HG02938 (cell line): ENCODE data around the gene LHX5.

Experiments used
- ATAC-seq: cut with Tn5 transposase; IDR thresholded peaks from one replicate; pipeline ENCODE4 v1.9.1; 2021; ENCODE audit warnings: mild to moderate bottlenecking, moderate library complexity; ENCODE audit not compliant: unreplicated experiment

Gene LHX5

DNA sequence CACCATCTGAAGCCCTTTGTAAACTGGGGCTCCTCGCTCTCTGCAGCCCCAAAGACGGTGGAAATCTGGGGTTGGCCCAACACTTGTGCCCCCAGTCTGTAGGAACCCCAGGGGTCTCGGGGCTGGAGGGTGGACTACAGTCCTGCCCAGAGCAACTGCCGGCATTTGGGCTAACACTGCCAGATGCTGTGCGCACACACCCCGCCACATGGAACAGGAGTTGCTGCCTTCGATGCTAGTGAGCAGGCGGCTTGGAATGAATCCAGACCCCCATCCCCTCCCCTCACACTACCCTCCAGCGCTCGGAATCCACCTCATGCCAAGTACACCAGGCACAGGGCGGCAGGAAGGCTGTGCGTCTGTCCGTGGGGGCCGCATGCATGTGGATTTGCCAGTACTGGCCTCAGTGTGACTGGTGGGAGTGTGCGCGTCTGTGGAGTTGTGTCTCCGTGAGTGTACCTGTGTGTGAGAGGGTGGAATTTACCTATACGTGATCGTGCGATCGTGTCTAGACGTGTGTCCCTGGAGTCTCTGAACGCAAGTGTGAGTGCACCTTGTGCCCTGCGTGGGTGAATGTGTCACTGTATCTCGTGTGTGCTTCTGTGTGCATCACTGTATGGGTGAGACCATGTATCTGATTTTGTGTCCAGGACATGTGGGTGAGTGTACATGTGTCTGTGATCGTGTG is 5.1 kb downstream of the LHX5 start:
- ATAC-seq = no peak

DNA sequence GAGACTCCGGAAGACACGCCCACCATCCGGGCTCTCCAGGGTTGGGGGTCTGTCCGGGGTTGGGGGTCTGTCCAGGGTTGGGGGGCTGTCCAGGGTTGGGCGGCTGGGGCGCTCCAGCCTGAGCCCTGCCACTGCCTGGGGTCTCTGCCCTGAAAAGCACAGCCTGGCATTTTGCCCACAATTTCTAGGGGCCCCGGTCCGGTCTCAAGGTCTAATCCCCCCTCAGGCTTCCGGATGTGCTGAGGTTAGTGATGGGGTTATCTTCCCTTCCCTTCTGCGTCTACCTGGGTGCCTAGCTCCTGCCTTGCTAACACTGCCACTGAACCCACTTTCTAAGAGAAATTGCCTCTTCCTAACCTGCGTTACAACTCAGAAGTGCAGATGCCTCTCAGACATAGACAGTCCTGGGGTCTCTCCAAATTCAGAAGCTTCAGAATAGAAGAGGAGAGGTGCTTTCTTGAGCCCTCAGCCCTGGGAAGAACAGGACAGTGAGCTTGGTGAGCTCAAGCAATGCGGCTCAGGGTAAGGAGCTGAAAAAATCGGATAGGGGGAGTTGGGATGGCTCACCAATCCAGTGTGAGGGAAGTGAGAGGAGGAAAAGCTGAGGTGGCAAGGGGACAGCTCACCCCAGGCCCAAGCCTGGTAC is 5.7 kb downstream of the LHX5 start:
- ATAC-seq = no peak

- ATAC-seq = no peak
Measured at GRCh38 chr12:113464852-113465719, 6.6 kb downstream of the LHX5 start.

GRCh38 chr12:113464452-113464775 is 7.3 kb downstream of the LHX5 start:
- no peak for ATAC-seq

DNA sequence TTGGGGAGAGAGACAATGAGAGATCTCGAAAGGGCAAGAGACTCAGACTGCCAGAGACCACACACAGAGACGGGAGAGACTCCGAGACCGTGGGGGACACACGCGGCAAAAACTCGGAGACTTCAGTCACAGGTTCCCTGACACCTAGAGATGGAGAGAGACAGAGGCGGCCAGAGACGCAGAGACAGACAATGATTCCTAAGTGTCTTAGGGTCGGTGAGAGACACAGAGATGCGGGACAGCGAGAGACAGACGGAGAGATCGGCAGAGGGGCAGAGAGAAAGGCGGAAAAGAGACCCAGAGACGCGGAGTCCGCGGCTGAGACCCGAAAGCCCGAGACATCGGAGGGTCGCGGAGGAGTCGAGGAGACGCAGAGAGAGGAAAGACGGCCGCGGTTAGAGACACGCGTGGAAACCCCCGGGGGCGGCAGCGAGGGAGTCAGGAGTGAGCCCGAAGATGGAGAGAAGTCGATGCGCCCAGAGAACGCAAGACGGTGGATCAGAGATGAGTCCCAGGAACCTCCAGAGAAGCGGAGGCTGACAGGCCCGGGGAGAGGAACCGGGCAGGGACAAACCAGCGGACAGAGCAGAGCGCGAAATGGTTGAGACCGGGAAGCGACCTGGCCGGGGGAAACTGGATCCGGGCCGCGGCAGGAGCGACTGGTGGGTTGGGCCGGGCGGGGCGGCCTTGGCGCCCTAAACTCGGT is 7.8 kb downstream of the LHX5 start:
- no peak for ATAC-seq

GRCh38 chr12:113462998-113463745 is 8.5 kb downstream of the LHX5 start:
- ATAC-seq = no peak

DNA sequence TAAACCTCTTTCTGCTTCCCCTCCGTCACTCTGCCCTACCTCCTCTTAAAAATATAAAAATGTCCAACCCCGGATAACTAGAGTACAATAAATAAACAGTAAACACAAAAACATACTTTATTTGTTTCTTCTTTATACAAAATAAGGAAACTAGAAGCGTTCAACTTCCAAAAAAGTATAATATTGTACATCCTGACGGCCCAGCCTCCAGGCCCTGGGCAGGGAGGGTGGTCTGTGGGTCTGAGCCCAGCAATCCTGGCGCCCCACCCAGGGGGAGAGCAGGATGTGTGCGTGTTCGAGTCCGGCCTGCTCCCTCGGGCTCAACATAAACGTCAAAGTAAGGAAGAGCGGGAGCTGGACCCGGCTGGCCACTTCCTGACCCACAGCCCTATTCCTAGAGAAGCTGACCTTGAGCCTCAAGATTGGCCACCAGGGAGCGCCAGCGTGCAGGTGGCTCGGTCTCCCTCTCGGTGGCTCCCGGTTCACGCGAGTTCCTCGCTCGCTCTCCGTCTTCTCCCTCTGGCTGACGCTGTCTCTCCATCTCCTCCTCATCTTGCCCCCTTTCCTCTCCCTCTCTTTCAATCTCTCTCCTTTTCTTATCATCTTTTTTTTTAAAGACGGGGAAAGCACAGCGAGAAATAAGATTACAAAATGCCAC is 9.4 kb downstream of the LHX5 start:
- ATAC-seq = no peak

DNA sequence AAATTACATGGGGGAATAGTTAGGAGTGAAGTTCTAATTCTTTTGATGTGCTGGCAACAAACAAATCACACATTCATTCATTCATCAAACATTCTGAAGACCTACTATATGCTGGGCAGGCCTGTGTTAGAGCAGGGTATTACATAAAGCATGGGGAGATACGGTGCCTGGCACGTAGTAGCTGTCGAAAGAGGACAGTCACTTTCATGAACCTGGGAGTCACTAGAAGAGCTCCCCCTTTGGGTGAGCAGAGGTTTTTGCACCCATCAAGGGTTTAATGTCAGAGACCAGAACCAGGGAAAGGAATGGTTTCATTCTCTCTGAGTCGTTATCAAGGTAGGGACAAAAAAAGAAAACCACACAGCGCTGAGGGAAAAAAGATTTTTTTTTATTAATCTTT is 10.0 kb downstream of the LHX5 start:
- ATAC-seq = no peak

GRCh38 chr12:113459981-113460380 is 11.7 kb downstream of the LHX5 start:
- no peak for ATAC-seq

DNA sequence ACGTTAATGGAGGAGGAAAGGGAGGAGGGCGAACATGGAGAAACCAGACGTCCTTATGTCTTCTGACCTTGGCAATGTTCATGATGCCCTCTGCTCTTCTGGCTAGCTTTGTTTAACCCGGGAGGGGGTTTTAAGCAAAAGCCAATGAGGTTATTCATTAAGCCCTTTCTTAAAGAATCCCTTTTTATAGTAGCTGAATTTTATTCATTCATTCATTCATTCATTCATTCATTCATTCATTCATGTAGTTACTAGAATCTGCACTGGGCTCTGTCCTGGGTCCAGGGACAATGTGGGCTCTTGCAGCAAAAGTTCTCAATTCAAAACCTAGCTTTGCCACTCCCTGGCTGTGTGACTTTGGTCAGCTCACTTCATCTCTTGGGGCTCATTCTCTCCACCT is 14.0 kb downstream of the LHX5 start:
- no peak for ATAC-seq

DNA sequence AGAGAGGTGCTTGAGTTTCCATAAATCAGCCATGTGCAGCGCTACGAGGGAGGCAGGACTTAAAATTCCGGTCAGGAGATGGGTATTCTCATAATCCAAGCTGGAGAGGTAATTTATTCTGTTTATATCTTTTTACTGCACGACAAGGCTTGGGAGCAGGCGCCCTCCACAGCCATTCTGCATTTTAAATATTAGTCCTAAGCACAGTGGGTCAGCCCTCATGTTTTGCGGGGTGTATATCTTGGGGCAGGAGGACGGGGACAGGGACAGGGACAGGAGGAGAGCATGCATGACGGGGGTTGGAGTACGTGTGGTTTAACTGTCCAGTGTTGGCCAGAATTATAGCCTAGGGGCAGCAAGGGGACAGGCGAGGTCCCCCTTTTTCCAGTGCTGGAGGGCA is 14.5 kb downstream of the LHX5 start:
- no peak for ATAC-seq

DNA sequence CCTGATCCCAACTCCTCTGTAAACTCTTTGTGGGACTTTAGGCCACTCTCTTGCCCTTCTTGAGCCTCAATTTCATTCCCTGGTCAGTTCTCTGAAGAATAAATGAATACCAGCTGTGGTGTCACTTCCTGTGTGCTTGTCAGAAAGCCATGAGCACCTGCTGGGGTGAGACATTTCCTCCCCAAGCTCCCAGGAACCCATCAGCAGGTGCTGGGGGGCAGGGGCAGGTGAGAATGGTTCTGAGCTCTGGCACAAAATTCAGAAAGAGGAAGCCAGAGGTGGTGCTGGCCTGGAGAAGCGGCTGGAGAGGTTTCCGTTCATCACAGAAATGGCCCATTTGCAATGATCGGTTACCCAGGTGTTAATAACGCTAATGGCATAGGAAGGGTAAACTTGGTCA is 14.9 kb downstream of the LHX5 start:
- no peak for ATAC-seq

- ATAC-seq = no peak
Measured at GRCh38 chr12:113456199-113456598, 15.5 kb downstream of the LHX5 start.

DNA sequence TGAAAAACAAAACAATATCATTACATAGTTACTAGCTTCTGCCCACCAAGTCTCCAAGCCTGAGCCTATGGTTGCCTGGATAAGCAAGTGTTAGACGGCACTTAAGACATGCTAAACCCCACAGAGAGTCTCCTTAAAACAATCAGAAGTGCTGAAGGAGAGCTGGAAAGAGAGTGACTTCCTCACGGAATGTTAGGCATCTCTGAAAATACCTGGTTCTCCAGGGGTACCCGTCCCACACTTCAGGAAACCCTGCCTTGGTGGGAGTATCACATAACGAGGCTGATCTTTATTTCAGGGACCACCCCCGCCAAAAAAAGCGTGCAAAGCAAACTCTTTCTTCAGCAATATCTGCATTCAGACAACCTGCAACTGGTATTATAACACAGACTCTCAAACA is 18.3 kb downstream of the LHX5 start:
- ATAC-seq = no peak

DNA sequence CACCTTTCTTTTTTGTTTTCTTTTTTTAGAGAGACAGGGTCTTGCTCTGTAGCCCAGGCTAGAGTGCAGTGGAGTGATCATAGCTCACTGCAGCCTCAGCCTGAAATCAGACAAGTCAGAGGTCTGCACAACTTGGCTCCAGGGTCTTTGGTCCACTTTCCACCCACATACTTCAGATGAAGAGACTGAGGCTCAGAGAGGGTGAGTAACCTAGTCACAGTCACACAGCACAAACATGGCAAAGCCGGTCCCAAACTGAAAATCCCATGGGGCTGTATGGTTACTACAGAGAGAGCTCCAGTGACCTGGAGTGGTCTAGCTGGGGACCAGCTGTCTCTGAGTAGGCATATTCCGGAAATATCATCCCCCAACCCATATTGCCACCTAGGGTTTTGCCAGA is 19.2 kb downstream of the LHX5 start:
- no peak for ATAC-seq

DNA sequence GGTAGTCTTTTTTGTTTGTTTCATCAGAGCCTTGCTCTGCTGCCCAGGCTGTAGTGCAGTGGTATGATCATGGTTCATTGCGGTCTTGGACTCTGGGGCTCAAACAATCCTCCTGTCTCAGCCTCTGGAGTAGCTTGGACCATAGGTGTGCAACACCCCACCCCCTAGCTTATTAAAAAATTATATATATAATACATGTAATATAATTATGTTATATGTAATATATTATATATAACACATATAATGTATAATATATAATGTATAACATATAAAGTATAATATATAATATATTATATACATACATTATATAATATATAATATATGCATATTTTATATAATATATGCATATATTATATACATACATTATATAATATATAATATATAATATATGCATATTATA is 21.8 kb downstream of the LHX5 start:
- ATAC-seq = no peak

DNA sequence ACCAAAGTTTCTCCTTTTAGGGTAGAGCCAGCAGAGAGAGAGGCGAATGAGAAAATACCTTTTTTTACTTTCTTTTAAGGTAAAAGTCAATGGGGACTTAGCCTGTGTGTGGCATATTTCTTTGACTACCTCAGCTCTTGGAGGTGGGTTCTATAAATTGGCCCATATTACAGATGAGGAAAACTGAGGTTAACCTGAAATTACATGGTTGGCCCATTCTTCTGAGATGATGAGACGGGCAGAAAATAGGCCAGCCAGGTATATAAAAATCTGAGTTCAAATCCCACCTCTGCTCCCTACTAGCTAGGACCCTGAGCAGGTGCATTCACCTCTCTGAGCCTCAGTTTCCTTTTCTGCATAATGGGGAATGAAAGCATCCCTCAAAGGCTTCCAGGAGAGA is 22.4 kb downstream of the LHX5 start:
- ATAC-seq = no peak

GRCh38 chr12:113448873-113449272 is 22.8 kb downstream of the LHX5 start:
- ATAC-seq = no peak

GRCh38 chr12:113445544-113446171 is 26.0 kb downstream of the LHX5 start:
- no peak for ATAC-seq

GRCh38 chr12:113443030-113443539 is 28.6 kb downstream of the LHX5 start:
- ATAC-seq = no peak
